GM12878 (cell line): Measurements from ENCODE around the gene OPRM1. TPM values are rescaled to one million over a fixed set of nuclear protein-coding genes. Genes with fewer than 3 reads are reported as not detected.

ENCODE experiments used
- ATF7 ChIP-seq: fragments of 450-650 bp; IDR thresholded peaks from 2 replicates; pipeline ENCODE4 v1.6.1; 2016; ENCODE audit warnings: low read depth, mild to moderate bottlenecking
- CEBPB ChIP-seq, 2 experiments: fragments of 150-350 bp in 1 of 2; IDR thresholded peaks; 2 replicates each; pipeline ENCODE4 v1.6.1; 2012 to 2014; ENCODE audit warnings: low read depth in 2 of 2, low read length in 2 of 2, borderline replicate concordance in 1 of 2, inconsistent platforms in 1 of 2
- CHD1 ChIP-seq: IDR thresholded peaks from 2 replicates; pipeline ENCODE4 v1.6.1; 2012; ENCODE audit warnings: low read depth, low read length, improper control_type of control experiment
- CREB1 ChIP-seq: IDR thresholded peaks from 2 replicates; pipeline ENCODE4 v1.6.1; 2012; ENCODE audit warnings: low read depth, mild to moderate bottlenecking, inconsistent platforms
- E2F8 ChIP-seq: fragments of 450-650 bp; IDR thresholded peaks from 2 replicates; pipeline ENCODE4 v1.6.1; 2018; ENCODE audit warnings: mild to moderate bottlenecking, low read depth, moderate library complexity; ENCODE audit not compliant: partially characterized antibody
- FOXM1 ChIP-seq: IDR thresholded peaks from 2 replicates; pipeline ENCODE4 v1.6.1; 2012; ENCODE audit warnings: low read depth, mild to moderate bottlenecking, inconsistent platforms, low read length, moderate library complexity
- MLLT1 ChIP-seq: fragments of 450-650 bp; IDR thresholded peaks from 2 replicates; pipeline ENCODE4 v1.6.1; 2016; ENCODE audit warnings: mild to moderate bottlenecking
- POU2F2 ChIP-seq: IDR thresholded peaks from 3 replicates; pipeline ENCODE4 v1.6.1; 2011; ENCODE audit warnings: low read depth, mild to moderate bottlenecking, low read length, borderline replicate concordance
- RELB ChIP-seq: fragments of 450-650 bp; IDR thresholded peaks from 2 replicates; pipeline ENCODE4 v1.6.1; 2017; ENCODE audit warnings: low read depth, mild to moderate bottlenecking, moderate library complexity
- SIX5 ChIP-seq: IDR thresholded peaks from 2 replicates; pipeline ENCODE4 v1.6.1; 2011; ENCODE audit warnings: mild to moderate bottlenecking, low read depth, low read length, moderate library complexity; ENCODE audit not compliant: severe bottlenecking
- SKIL ChIP-seq: fragments of 450-650 bp; IDR thresholded peaks from 2 replicates; pipeline ENCODE4 v1.6.1; 2017; ENCODE audit warnings: mild to moderate bottlenecking, low read depth, inconsistent platforms; ENCODE audit not compliant: poor library complexity, severe bottlenecking
- SUZ12 ChIP-seq: fragments of 200-600 bp; sonication (generic); IDR thresholded peaks from one replicate; pipeline ENCODE4 v1.6.1; 2018; ENCODE audit warnings: antibody characterized with exemption, mild to moderate bottlenecking; ENCODE audit not compliant: unreplicated experiment
- USF1 ChIP-seq: IDR thresholded peaks from 2 replicates; pipeline ENCODE4 v1.6.1; 2011; ENCODE audit warnings: borderline replicate concordance, low read depth, mild to moderate bottlenecking, moderate library complexity, mixed read lengths, low read length; ENCODE audit not compliant: insufficient read depth; ENCODE audit errors: extremely low read length
- polyA plus RNA-seq, 11 experiments: library from polyadenylated mRNA; depleted of rRNA in 4 of 11; unstranded in 6 of 11; stranded (reverse) in 5 of 11; fragments of >200 nt; fragmentation: Nextera tagmentation in 4 of 11; fragmentation: Illumina TruSeq in 1 of 11; extraction: Ambion mirVana in 4 of 11; extraction: Trizol in 1 of 11; gene quantifications; 1 replicate in 1 of 11; 2 replicates in 10 of 11; pipeline versions ENCODE4 v1.2.1 to v1.2.3, GENCODE V29; 2011 to 2016; ENCODE audit warnings: inconsistent platforms in 2 of 11, missing spikeins in 2 of 11, low read depth in 1 of 11
- total RNA-seq, 4 experiments: library from RNA; depleted of rRNA in 3 of 4; stranded (reverse); fragments of >200 nt in 3 of 4; fragmentation: Illumina TruSeq in 1 of 4; extraction: Trizol in 1 of 4; gene quantifications; 2 replicates each; pipeline versions ENCODE4 v1.2.1 to v1.2.3, GENCODE V29; 2013 to 2021

The OPRM1 gene
- total and polyA plus RNA-seq, 10 of the 15 experiments (the other 5 are each of a cell fraction or from before 2014, with no cell fraction given) = not detected

- TF ChIP-seq USF1 (no peak), FOXM1 (0 out of 2 replicates have a peak, but pooled peaks have one; percentile 31), SKIL (peak; percentile 91), CREB1 (0 out of 2 replicates have a peak, but pooled peaks have one; percentile 14), MLLT1 (0 out of 2 replicates have a peak, but pooled peaks have one; percentile 25), SIX5 (no peak), E2F8 (no peak), CHD1 (0 out of 2 replicates have a peak, but pooled peaks have one; percentile 75), CEBPB (IDR thresholded peaks at IDR 0.05; ENCODE audit: borderline replicate concordance in 1 of 2, low read depth in 2 of 2, low read length in 2 of 2) (no peak), POU2F2 (no peak), RELB (peak; percentile 90), SUZ12 (no peak), ATF7 (peak; percentile 91)
Measured at GRCh38 chr6:154249499-154250298, 210.7 kb downstream of the OPRM1 start (continued).
